CD4-positive, alpha-beta T cell treated with Interleukin-21 for 1 hour (primary cell): ENCODE results near the gene C2CD2.

Experiments
- DNase-seq: peaks from one replicate; pipeline ENCODE4 v3.0.0-alpha.2; 2020

C2CD2 gene

GRCh38 chr21:41903559-41904351, 50.1 kb downstream of the C2CD2 start:
- DNase-seq = no peak

GRCh38 chr21:41902946-41903345, 50.9 kb downstream of the C2CD2 start:
- DNase-seq = no peak

GRCh38 chr21:41901782-41902181, 52.0 kb downstream of the C2CD2 start:
- DNase-seq = no peak

- DNase-seq = peak; percentile 13
Measured at GRCh38 chr21:41901099-41901498, 52.7 kb downstream of the C2CD2 start.

GRCh38 chr21:41900401-41900800, 53.4 kb downstream of the C2CD2 start:
- no peak for DNase-seq

GRCh38 chr21:41899426-41900202, 54.2 kb downstream of the C2CD2 start:
- DNase-seq = peak; percentile 37

- no peak for DNase-seq
Measured at GRCh38 chr21:41898998-41899397, 54.8 kb downstream of the C2CD2 start.

GRCh38 chr21:41897700-41898099, 56.1 kb downstream of the C2CD2 start:
- DNase-seq = no peak

GRCh38 chr21:41897047-41897669, 56.7 kb downstream of the C2CD2 start:
- DNase-seq = no peak

GRCh38 chr21:41895643-41896493, 58.0 kb downstream of the C2CD2 start:
- peak; percentile 69 for DNase-seq

- DNase-seq = no peak
Measured at GRCh38 chr21:41894922-41895557, 58.8 kb downstream of the C2CD2 start.

GRCh38 chr21:41894511-41894910, 59.3 kb downstream of the C2CD2 start:
- no peak for DNase-seq

GRCh38 chr21:41892726-41893125, 61.1 kb downstream of the C2CD2 start:
- no peak for DNase-seq

- no peak for DNase-seq
Measured at GRCh38 chr21:41891132-41891531, 62.7 kb downstream of the C2CD2 start.

GRCh38 chr21:41890355-41890754, 63.5 kb downstream of the C2CD2 start:
- no peak for DNase-seq

- DNase-seq = no peak
Measured at GRCh38 chr21:41888749-41889376, 65.0 kb downstream of the C2CD2 start.

- DNase-seq = no peak
Measured at GRCh38 chr21:41887667-41888066, 66.2 kb downstream of the C2CD2 start.

- DNase-seq = no peak
Measured at GRCh38 chr21:41886328-41886727, 67.5 kb downstream of the C2CD2 start.

- DNase-seq = no peak
Measured at GRCh38 chr21:41885341-41886024, 68.3 kb downstream of the C2CD2 start.

- no peak for DNase-seq
Measured at GRCh38 chr21:41884501-41885030, 69.3 kb downstream of the C2CD2 start.

GRCh38 chr21:41883582-41883981, 70.2 kb downstream of the C2CD2 start:
- no peak for DNase-seq
